HEK293T (cell line): ENCODE results near the gene SLC35F2.

ENCODE experiments used
- CTCF ChIA-PET: fragments of 350-600 bp; formaldehyde crosslinking; extraction: SDS; loops from one replicate; lab custom pipeline; 2021; ENCODE audit warnings: antibody characterized with exemption, inconsistent platforms; lab: Yijun Ruan, JAX
- POLR2A ChIA-PET: fragments of 350-600 bp; formaldehyde crosslinking; extraction: SDS; loops from one replicate; lab custom pipeline; 2020; ENCODE audit warnings: antibody characterized with exemption, inconsistent platforms; lab: Yijun Ruan, JAX
- DNase-seq: peaks from one replicate; pipeline ENCODE4 v3.0.0; 2012; ENCODE audit warnings: mixed read lengths; ENCODE audit errors: extremely low spot score
- ARNT ChIP-seq: fragments of 450-650 bp; IDR thresholded peaks from 2 replicates; pipeline ENCODE4 v1.6.1; 2017; ENCODE audit warnings: mild to moderate bottlenecking
- BHLHE40 ChIP-seq: fragments of 450-650 bp; IDR thresholded peaks from 2 replicates; pipeline ENCODE4 v1.6.1; 2016; ENCODE audit warnings: mild to moderate bottlenecking, moderate library complexity, borderline replicate concordance
- CTBP1 ChIP-seq: fragments of 450-650 bp; IDR thresholded peaks from 2 replicates; pipeline ENCODE4 v1.6.1; 2016; ENCODE audit warnings: borderline replicate concordance
- ELF4 ChIP-seq: fragments of 450-650 bp; IDR thresholded peaks from 2 replicates; pipeline ENCODE4 v1.6.1; 2017; ENCODE audit warnings: antibody characterized with exemption
- FOXA1 ChIP-seq: fragments of 450-650 bp; IDR thresholded peaks from 2 replicates; pipeline ENCODE4 v1.6.1; 2016; ENCODE audit warnings: mild to moderate bottlenecking
- FOXK2 ChIP-seq: fragments of 450-650 bp; IDR thresholded peaks from 2 replicates; pipeline ENCODE4 v1.6.1; 2016; ENCODE audit warnings: mild to moderate bottlenecking
- FOXM1 ChIP-seq: fragments of 450-650 bp; IDR thresholded peaks from 2 replicates; pipeline ENCODE4 v1.6.1; 2017; ENCODE audit warnings: mild to moderate bottlenecking, borderline replicate concordance
- HDGF ChIP-seq: fragments of 450-650 bp; IDR thresholded peaks from 2 replicates; pipeline ENCODE4 v1.6.1; 2017; ENCODE audit warnings: antibody characterized with exemption, borderline replicate concordance
- L3MBTL2 ChIP-seq: fragments of 450-650 bp; conservative IDR thresholded peaks from 2 replicates; pipeline ENCODE4 v1.6.1; 2016; ENCODE audit warnings: mild to moderate bottlenecking
- LEF1 ChIP-seq: fragments of 450-650 bp; IDR thresholded peaks from 2 replicates; pipeline ENCODE4 v1.6.1; 2017; ENCODE audit warnings: mild to moderate bottlenecking, borderline replicate concordance
- NFRKB ChIP-seq: fragments of 450-650 bp; IDR thresholded peaks from 2 replicates; pipeline ENCODE4 v1.6.1; 2016; ENCODE audit warnings: mild to moderate bottlenecking, moderate library complexity
- SP1 ChIP-seq: fragments of 450-650 bp; IDR thresholded peaks from 2 replicates; pipeline ENCODE4 v1.6.1; 2017
- SUZ12 ChIP-seq: fragments of 450-650 bp; IDR thresholded peaks from 2 replicates; pipeline ENCODE4 v1.6.1; 2016; ENCODE audit warnings: mild to moderate bottlenecking
- TARDBP ChIP-seq: fragments of 450-650 bp; IDR thresholded peaks from 2 replicates; pipeline ENCODE4 v1.6.1; 2016
- ZNF384 ChIP-seq: fragments of 450-650 bp; IDR thresholded peaks from 2 replicates; pipeline ENCODE4 v1.6.1; 2016
- TF ChIP-seq, protein P1 (sequence below): fragments of 450-650 bp; IDR thresholded peaks from 2 replicates; pipeline ENCODE4 v1.6.1; 2016

SLC35F2 gene

DNA sequence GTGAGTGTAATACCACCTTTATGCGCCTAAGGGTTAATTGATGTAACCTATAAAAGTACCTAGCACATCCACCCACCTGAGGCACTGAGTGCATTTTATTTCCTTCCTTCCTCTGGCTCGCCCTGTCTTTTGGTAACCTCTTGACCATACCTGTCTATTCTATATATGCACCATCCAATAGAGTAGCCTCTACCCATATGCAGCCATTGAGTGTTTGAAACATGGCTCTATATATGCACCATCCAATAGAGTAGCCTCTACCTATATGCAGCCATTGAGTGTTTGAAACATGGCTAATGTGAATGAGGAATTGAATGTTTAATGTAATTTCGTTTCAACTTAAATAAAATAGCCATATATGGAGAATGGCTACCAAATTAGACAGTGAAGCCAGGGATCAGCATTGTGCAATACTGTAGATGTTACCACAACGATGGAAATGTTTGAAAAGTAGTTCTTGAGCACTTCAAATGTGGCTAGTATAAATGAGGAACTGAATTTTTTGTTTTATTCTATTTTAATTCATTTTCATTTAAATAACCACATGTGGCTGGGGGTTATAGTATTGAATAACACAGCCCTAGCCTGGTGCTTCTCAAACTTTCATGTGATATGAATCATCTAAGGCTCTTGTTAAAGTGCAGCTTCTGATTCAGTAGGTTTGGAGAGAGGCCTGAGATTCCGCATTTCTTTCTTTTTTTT lies 33.8 kb downstream of the SLC35F2 start:
- POLR2A ChIA-PET = no interaction called here
- DNase-seq = no peak
- TF ChIP-seq SUZ12 (no peak), ELF4 (no peak), FOXA1 (no peak), TARDBP (no peak), LEF1 (no peak)
- CTCF ChIA-PET = no interaction called here

DNA sequence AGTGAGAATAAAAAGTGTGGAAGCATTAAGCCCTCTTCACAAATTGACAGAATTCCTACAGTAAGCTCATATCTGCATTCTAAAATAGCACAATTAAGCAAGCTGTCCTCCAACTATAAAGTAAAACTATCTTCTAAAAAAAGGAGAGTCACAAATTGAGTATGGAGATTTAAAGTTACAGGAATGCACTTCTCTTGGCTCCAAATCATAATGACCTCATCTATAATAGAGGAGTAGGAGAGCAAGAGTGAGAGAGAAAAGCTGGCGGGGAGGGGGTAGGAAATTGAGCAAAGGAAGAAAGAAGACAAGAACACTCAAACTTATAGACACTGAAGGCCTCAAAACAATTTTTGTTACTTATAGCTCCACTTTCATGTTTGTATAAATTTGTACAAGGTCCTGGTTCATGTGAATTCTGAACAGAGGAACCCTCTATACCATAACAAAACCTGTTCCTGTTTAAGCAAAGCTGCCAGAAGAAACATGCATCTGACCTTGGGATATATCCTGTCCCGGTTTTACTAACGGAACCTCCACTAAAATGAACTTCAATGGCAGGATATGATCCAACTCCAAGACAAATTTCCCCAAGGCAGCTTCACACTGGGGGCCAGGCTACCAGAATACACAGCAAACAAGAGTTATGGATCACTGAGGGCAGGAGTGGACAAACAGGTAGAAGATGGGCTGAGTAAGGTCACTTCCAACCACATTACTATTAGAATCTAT lies 37.2 kb downstream of the SLC35F2 start:
- no peak for DNase-seq
- TF ChIP-seq FOXK2 = no peak
- TF ChIP-seq FOXA1 = no peak
- TF ChIP-seq L3MBTL2 = no peak
- no peak for TF ChIP-seq BHLHE40
- TF ChIP-seq ELF4 = no peak
- TF ChIP-seq SP1 = no peak
- TF ChIP-seq LEF1 = no peak
- CTCF ChIA-PET = no interaction called here
- POLR2A ChIA-PET = interaction anchor here (1.2 kb wide), 1 partner anchor 9 kb away, joined by 3 read pairs; no protein-coding TSS in a partner anchor

DNA sequence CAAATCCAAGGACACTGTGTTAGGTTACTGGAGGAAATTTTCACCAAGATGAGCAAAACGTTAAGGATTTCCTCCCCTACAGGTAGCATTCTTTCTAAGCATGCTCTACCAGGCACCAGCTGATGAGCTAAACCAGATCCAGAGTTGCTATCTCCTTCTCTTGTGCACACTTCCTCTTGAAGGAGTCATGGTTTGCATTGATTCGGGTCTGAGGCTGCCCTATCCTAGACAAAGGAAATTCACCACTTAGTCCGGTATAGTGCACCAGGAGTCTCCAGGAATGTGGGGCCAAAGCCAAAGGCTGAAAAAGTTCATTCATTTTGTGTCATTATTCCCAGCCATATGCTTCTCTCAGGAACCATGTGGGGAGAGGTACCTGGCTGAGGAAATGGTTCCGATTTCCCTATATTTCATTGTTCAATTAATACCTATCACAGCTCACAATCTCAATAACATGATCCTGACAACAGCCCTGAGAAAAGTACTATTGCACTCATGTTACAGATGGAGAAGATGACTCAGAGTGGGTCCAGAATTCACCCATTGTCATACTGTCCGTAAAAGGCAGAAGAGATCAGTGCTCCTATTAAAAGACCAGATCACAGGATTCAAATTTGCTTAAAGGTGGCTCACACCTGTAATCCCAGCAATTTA lies 39.1 kb downstream of the SLC35F2 start:
- no peak for DNase-seq
- ChIA-PET CTCF (no interaction called here), POLR2A (no interaction called here)
- TF ChIP-seq NFRKB (no peak), SUZ12 (no peak), TARDBP (no peak), ARNT (no peak), HDGF (no peak), FOXK2 (no peak), ZNF384 (no peak), FOXM1 (no peak), SP1 (no peak), FOXA1 (no peak), CTBP1 (no peak), L3MBTL2 (no peak), BHLHE40 (no peak), ELF4 (no peak), LEF1 (no peak)
- TF ChIP-seq, protein P1, sequence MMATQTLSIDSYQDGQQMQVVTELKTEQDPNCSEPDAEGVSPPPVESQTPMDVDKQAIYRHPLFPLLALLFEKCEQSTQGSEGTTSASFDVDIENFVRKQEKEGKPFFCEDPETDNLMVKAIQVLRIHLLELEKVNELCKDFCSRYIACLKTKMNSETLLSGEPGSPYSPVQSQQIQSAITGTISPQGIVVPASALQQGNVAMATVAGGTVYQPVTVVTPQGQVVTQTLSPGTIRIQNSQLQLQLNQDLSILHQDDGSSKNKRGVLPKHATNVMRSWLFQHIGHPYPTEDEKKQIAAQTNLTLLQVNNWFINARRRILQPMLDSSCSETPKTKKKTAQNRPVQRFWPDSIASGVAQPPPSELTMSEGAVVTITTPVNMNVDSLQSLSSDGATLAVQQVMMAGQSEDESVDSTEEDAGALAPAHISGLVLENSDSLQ = no peak

DNA sequence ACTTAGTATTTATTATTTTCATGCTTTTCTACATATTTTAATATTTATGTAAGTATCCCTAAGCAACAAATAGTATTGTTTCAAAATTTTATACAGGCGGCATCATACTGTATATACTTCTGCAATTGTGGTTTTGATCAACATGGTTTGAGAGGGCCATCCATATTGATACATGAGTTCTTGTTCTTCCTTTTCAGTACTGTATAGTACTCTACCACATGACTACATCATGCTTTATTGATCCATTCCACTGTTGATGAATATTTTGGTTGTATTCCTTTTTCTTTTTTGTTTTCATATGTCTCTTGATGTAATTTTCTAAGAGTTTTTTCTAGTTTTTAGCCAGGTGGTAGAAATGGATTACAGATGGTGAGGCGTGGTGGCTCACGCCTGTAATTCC lies 40.1 kb downstream of the SLC35F2 start:
- DNase-seq = no peak
- ChIA-PET CTCF (no interaction called here), POLR2A (no interaction called here)
- no peak for TF ChIP-seq NFRKB
- no peak for TF ChIP-seq ARNT
- TF ChIP-seq HDGF = no peak
- TF ChIP-seq ZNF384 = no peak
- TF ChIP-seq, protein P1 = no peak
- no peak for TF ChIP-seq BHLHE40
- no peak for TF ChIP-seq TARDBP
- no peak for TF ChIP-seq LEF1
- TF ChIP-seq FOXM1 = no peak
- no peak for TF ChIP-seq SUZ12
- no peak for TF ChIP-seq SP1
- TF ChIP-seq FOXK2 = no peak
- no peak for TF ChIP-seq ELF4
- no peak for TF ChIP-seq FOXA1

DNA sequence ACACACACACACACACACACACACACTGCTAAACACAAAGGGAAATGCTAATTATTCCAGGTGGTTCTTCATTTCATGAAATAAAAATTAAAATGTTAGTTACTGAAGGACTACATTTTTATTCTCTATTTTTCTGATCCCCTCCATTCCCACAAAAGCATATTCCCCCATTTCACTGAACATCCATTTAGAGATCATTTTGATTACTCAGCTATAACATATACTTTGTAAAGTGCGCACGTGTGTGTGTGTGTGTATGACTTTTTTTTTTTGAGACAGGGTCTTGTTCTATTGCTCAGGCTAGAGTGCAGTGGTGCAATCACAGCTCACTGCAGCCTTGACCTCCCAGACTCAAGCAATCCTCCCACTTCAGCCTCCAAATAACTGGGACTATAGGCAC lies 42.6 kb downstream of the SLC35F2 start:
- POLR2A ChIA-PET = no interaction called here
- DNase-seq = no peak
- TF ChIP-seq LEF1 (no peak), TARDBP (no peak), FOXM1 (no peak), NFRKB (no peak), HDGF (no peak), L3MBTL2 (no peak), ELF4 (no peak)
- TF ChIP-seq, protein P1 = no peak
- CTCF ChIA-PET = interaction anchor here (0.6 kb wide), 1 partner anchor 13 kb away, joined by 3 read pairs; no protein-coding TSS in a partner anchor

DNA sequence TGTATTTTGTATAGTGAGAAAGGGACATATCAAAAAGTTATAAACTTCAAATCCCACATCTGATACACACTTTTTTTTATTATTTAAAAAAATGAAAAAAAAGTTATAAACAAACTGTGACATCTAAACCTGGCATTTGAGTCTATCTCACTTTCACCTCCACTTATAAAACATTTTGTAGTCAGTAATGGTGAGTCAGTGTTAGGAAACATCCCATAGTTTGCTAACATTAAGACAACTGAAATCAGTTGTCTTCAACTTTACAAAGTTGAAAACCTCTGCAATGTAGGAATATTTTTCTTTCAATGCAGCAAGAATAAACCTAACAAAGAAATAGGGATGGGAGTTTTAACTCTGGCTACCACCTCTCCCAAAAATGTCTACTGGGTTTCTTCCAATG lies 47.7 kb downstream of the SLC35F2 start:
- TF ChIP-seq BHLHE40 (no peak), FOXM1 (no peak), LEF1 (no peak)
- TF ChIP-seq, protein P1 = no peak
- CTCF ChIA-PET = no interaction called here
- POLR2A ChIA-PET = no interaction called here
- no peak for DNase-seq
